ENCODE measurements around the gene MAT1A. TPM values are rescaled to one million over a fixed set of nuclear protein-coding genes. Genes with fewer than 3 reads are reported as not detected.

Gene MAT1A
- total and polyA plus RNA-seq, 8 donors = 4.7 to 15.6 (median 8.9) TPM

- ATAC-seq (no peak), DNase-seq (no peak), FAIRE-seq (no peak)
- 87 to 92% methylated on average over 25 of the region's 25 CpGs for WGBS, 2 donors
- Histone ChIP-seq H3K9me3 (no peaks in the 10 kb centered on the region), H3K4me1 (peaks cover 0 to 5% (median 0%) of the 10 kb centered on the region in 3 donors), H3K27me3 (no peaks in the 10 kb centered on the region), H3K36me3 (no peaks in the 10 kb centered on the region), H3K4me3 (no peak overlapping the region), H3K27ac (no peak overlapping the region)
- intact Hi-C loops (cut with DNase I) = no loop called here
- no peak for TF ChIP-seq CTCF (IDR thresholded peaks at IDR 0.05)
Measured at GRCh38 chr10:80264081-80265056, 25.1 kb downstream of the MAT1A start.

- intact Hi-C loops (cut with DNase I) = no loop called here
- no peaks in the 10 kb centered on the region for H3K9me3 ChIP-seq
- H3K27me3 ChIP-seq = no peaks in the 10 kb centered on the region
- DNase-seq (no peak), FAIRE-seq (no peak), ATAC-seq (no peak)
- no peak for TF ChIP-seq CTCF (IDR thresholded peaks at IDR 0.05)
- H3K4me3 ChIP-seq = no peak overlapping the region
- H3K27ac ChIP-seq = no peak overlapping the region
- H3K4me1 ChIP-seq = no peaks in the 10 kb centered on the region
- 92 to 94% methylated on average over 6 of the region's 6 CpGs for WGBS, 2 donors
- H3K36me3 ChIP-seq = no peaks in the 10 kb centered on the region
Measured at GRCh38 chr10:80261316-80262030, 28.0 kb downstream of the MAT1A start.

- ATAC-seq (peak; percentile 43 to 73 (median 66)), FAIRE-seq (no peak), DNase-seq (peak in 1 of 6 donors; percentile 39)
- Histone ChIP-seq H3K27ac (no peak overlapping the region), H3K9me3 (no peaks in the 10 kb centered on the region), H3K4me3 (no peak overlapping the region), H3K27me3 (no peaks in the 10 kb centered on the region), H3K4me1 (no peaks in the 10 kb centered on the region), H3K36me3 (no peaks in the 10 kb centered on the region)
- WGBS, 2 donors = 49 to 51% methylated on average over 19 of the region's 19 CpGs
- intact Hi-C loops (cut with DNase I) = no loop called here
- TF ChIP-seq CTCF (IDR thresholded peaks at IDR 0.05) = peak; percentile 59 to 84 (median 82)
Measured at GRCh38 chr10:80260295-80261243, 28.9 kb downstream of the MAT1A start.

GRCh38 chr10:80259405-80259871 lies 30.0 kb downstream of the MAT1A start:
- no peaks in the 10 kb centered on the region for H3K9me3 ChIP-seq
- no peak for DNase-seq
- FAIRE-seq = no peak
- no peak for ATAC-seq
- H3K36me3 ChIP-seq = no peaks in the 10 kb centered on the region
- 90 to 93% methylated on average over 6 of the region's 6 CpGs for WGBS, 2 donors
- H3K27ac ChIP-seq = no peak overlapping the region
- no peak for TF ChIP-seq CTCF (IDR thresholded peaks at IDR 0.05)
- no peaks in the 10 kb centered on the region for H3K4me1 ChIP-seq
- intact Hi-C loops (cut with DNase I) = no loop called here
- no peaks in the 10 kb centered on the region for H3K27me3 ChIP-seq
- no peak overlapping the region for H3K4me3 ChIP-seq
